Measurements from ENCODE around the gene UPK3BL1. TPM values are rescaled to one million over a fixed set of nuclear protein-coding genes. Genes with fewer than 3 reads are reported as not detected.
"Not testable (repeated sequence)": the region's sequence is repeated elsewhere in the genome, so short reads cannot be mapped to it uniquely, and the experiment has no call there.

The UPK3BL1 gene, protein sequence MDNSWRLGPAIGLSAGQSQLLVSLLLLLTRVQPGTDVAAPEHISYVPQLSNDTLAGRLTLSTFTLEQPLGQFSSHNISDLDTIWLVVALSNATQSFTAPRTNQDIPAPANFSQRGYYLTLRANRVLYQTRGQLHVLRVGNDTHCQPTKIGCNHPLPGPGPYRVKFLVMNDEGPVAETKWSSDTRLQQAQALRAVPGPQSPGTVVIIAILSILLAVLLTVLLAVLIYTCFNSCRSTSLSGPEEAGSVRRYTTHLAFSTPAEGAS
- 122 and 1,140 TPM in 2 replicates for total RNA-seq

DNA sequence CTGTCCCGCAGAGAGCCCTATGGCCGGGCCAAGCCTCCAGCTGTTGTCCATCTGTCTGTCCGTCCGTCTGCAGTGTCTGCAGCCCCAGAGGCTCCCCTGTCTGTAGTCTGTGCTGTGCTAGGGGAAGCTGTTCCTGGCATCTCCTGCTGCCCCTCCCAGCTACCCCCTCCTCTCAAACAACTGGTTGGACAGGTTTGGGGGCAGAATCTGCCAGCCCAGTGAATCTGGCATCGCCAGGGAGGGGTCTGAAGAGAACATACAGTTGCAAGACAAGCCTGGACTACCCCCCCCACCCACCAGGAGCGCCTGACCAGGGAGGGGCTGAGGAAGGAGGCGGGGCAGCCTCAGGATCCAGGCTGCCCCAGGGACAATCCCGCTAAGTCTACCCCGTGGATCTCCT is at the start of gene UPK3BL1:
UPK3BL1 (minus strand) TSS at position 101 of the 400 bp plus-strand sequence; CDS start at position 51, 50 bp downstream.
- not testable (repeated sequence) for DNase-seq (ENCODE audit: low read depth); H3K36me3 ChIP-seq (ENCODE audit: control insufficient read depth, insufficient read depth, low read length); FAIRE-seq; H3K27me3 ChIP-seq (ENCODE audit: control insufficient read depth, insufficient read depth, low read length); H3K4me3 ChIP-seq (ENCODE audit: low read depth, low read length)

DNA sequence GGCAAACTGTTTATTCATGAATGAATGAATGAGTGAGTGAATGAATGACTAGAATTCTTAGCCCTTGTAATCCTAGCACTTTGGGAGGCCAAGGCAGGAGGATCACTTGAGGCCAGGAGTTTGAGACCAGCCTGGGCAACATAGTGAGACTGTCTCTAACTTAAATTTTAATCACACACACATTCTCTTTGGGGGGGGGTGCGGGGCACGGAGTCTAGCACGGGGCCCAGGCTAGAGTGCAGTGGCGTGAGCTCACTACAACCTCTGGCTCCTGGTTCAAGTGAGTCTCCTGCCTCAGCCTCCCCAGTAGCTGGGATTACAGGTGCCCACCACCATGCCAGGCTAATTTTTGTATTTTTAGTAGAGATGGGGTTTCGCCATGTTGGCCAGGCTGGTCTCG is 48.0 kb upstream of the UPK3BL1 start:
- FAIRE-seq; H3K4me3 ChIP-seq (ENCODE audit: low read depth, low read length); H3K27me3 ChIP-seq (ENCODE audit: control insufficient read depth, insufficient read depth, low read length); DNase-seq (ENCODE audit: low read depth); H3K36me3 ChIP-seq (ENCODE audit: control insufficient read depth, insufficient read depth, low read length): not testable (repeated sequence)

DNA sequence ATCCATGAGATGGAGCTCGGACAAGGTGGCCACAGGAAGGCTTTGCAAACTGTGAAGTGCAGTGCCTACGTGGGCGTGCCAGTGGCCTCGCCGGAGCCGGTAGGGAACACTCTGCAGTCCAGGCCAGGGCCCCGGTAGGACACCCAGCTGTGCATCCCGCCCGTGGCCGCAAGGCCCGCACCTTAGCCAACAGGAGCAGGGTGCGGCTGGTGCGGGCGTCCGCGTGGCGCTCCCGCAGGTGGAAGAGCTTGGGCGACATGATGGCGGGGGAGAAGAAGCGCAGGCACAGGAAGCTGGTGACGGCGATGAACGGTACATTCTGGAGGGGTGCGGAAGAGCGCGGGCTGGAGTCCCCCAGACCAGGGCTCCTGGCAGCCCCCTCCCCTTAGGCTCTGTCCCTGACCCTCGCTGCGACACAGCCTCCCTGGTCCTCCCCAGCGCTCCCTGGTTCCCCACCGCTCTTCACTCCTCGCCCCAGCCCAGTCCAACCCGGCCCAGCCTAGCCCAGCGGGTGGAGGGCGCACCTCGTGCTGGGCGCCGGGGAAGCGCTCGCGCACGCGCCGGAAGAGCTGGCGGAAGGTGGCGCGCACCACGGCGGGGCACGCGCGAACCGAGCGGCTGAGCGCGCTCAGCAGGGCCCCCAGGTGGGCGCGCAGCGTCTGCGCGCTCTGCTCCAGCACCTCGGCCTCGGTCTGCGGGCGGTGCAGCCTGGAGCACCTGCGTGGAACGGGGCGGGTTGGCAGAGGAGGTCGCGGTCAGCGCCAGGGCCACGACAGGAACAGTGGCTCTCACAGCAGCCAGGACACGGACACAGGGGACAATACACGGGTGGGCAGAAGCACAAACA is 47.1 kb upstream of the UPK3BL1 start:
- H3K36me3 ChIP-seq (ENCODE audit: control insufficient read depth, insufficient read depth, low read length); H3K4me3 ChIP-seq (ENCODE audit: low read depth, low read length); H3K27me3 ChIP-seq (ENCODE audit: control insufficient read depth, insufficient read depth, low read length); DNase-seq (ENCODE audit: low read depth); FAIRE-seq: not testable (repeated sequence)

DNA sequence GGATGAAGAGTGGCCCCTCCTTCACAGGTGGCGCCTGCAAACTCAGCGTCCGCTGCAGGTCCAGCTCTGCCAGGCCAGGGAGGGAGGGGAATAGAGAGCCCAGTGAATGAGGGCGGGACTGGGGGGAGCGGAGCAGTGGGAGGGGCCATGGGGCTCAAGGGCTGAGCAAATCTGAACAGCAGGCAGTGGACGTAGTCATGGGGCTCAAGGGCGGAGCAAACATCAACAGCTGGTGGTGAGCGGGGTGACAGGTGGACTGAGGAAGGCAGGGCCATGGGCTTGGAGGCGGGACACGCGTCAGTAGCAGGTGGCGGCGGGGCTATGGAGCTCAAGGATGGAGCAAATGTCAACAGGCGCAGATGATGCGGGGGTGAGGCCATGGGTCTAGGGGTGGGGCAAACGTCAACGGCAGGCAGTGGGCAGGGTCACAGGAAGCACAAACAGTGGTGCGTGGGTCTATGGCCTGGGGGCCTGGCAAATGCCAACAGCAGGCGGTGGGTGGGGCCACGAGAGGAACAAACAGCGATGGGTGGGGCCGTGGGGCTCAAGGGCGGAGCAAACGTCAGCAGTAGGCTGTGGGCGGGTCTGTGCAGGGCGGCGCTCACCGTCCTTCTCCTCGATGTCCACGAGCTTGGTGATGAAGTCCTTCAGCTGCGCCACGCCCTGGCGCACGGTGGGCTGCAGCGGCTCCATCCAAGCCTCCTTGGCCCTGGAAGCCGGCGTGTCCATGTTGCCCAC is 45.9 kb upstream of the UPK3BL1 start:
- not testable (repeated sequence) for H3K27me3 ChIP-seq (ENCODE audit: control insufficient read depth, insufficient read depth, low read length); DNase-seq (ENCODE audit: low read depth); FAIRE-seq; H3K36me3 ChIP-seq (ENCODE audit: control insufficient read depth, insufficient read depth, low read length); H3K4me3 ChIP-seq (ENCODE audit: low read depth, low read length)

DNA sequence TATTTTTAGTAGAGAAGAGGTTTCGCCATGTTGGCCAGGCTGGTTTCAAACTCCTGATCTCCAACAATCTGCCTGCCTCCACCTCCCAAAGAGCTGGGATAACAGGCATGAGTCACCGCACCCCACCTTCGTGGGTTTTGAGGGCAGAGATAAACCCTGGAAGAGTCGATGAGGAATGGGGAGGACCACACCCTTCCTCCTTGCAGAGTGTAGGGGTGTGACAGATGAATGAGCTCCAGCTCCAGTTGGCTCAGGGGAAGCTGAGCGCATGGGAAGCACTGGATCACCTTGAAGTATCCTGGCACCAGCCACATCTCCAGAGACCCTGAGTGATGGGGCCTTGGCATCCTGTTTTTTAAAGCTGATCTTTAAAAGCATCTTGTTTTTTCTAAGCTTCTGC is 40.0 kb upstream of the UPK3BL1 start:
- H3K27me3 ChIP-seq (ENCODE audit: control insufficient read depth, insufficient read depth, low read length); DNase-seq (ENCODE audit: low read depth); H3K4me3 ChIP-seq (ENCODE audit: low read depth, low read length); H3K36me3 ChIP-seq (ENCODE audit: control insufficient read depth, insufficient read depth, low read length); FAIRE-seq: not testable (repeated sequence)

DNA sequence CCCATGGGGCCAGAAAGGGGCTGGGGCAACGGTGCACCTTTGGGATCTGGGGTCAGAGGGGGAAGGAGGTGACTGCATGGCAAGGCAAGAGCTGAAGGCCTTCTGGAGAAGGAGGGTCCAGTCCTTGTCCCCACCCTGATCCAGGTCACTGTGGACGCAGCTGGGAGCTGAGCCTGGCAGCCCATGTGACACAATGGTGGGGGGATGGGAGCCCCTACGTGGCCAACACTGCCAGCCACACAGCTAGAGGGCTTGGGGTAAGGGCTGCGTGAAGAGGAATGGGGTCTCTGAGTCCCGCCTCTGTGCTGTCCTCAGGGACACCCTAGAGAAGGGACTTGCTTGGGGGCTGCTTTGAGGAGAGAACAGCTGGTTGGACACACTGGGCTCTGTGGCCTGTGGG is 38.2 kb upstream of the UPK3BL1 start:
- not testable (repeated sequence) for DNase-seq (ENCODE audit: low read depth); H3K36me3 ChIP-seq (ENCODE audit: control insufficient read depth, insufficient read depth, low read length); FAIRE-seq; H3K27me3 ChIP-seq (ENCODE audit: control insufficient read depth, insufficient read depth, low read length); H3K4me3 ChIP-seq (ENCODE audit: low read depth, low read length)

DNA sequence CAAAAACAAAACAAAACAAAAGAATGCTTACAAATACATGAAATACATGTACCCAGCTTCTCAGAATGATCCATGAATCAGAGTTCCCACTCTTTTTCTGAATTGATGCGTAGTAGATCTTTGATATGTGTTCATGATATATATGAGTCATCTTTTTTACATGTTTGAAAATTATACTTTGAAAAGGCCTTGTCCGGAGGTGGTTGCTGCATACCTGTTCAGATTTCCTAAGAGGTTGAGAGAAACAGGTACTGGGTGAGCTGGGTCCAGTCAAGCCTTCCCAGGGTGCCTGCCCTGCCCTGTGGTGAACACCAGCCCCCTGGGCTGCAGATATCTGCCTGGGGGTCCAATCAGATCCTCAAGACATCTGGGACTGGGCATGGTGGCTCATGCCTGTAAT is 33.0 kb upstream of the UPK3BL1 start:
- not testable (repeated sequence) for FAIRE-seq; DNase-seq (ENCODE audit: low read depth); H3K27me3 ChIP-seq (ENCODE audit: control insufficient read depth, insufficient read depth, low read length); H3K4me3 ChIP-seq (ENCODE audit: low read depth, low read length); H3K36me3 ChIP-seq (ENCODE audit: control insufficient read depth, insufficient read depth, low read length)

DNA sequence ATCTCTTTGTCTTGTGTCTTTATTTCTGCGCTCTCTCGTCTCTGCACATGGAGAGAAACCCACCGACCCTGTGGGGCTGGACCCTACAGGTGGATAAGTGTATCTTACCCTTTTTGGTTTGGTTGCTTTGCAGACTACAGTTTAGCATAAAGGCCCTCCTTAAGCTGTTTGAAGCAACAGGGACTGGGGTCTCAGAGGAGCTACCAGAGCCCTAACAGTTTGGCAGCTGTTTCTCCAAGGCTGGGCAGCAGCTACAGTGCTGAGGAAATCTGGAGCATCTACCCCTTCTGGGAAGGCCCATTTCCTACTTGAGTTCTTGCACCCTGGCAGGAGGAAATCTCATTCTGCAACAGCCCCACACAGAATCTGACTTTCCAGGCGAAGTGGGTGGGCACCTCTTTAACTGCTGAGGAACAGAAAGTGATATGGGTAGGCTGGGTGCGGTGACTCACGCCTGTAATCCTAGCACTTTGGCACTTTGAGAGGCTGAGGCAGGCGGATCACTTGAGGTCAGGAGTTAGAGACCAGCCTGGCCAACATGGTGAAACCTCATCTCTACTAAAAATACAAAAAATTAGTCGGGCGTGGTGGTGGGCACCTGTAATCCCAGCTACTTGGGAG is 31.0 kb upstream of the UPK3BL1 start:
- not testable (repeated sequence) for H3K4me3 ChIP-seq (ENCODE audit: low read depth, low read length); FAIRE-seq; DNase-seq (ENCODE audit: low read depth); H3K27me3 ChIP-seq (ENCODE audit: control insufficient read depth, insufficient read depth, low read length); H3K36me3 ChIP-seq (ENCODE audit: control insufficient read depth, insufficient read depth, low read length)

DNA sequence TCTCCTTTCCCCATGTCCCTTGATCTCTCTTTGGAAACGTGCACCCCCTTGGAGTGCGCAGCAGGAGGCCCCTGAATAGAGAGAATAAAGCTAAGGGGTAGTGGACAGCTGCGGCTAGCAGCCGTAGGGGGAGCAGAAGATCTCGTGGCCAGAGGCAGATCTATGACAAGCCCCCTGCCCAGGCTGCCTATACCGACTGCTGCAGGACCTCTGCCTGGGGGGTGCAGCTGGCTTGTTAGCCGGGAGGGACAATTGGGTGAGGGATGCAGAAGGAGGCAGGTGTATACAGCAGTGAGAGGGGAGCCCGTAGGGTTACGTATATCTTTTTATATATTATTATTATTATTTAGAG is 29.3 kb upstream of the UPK3BL1 start:
- FAIRE-seq; H3K36me3 ChIP-seq (ENCODE audit: control insufficient read depth, insufficient read depth, low read length); H3K4me3 ChIP-seq (ENCODE audit: low read depth, low read length); DNase-seq (ENCODE audit: low read depth); H3K27me3 ChIP-seq (ENCODE audit: control insufficient read depth, insufficient read depth, low read length): not testable (repeated sequence)

DNA sequence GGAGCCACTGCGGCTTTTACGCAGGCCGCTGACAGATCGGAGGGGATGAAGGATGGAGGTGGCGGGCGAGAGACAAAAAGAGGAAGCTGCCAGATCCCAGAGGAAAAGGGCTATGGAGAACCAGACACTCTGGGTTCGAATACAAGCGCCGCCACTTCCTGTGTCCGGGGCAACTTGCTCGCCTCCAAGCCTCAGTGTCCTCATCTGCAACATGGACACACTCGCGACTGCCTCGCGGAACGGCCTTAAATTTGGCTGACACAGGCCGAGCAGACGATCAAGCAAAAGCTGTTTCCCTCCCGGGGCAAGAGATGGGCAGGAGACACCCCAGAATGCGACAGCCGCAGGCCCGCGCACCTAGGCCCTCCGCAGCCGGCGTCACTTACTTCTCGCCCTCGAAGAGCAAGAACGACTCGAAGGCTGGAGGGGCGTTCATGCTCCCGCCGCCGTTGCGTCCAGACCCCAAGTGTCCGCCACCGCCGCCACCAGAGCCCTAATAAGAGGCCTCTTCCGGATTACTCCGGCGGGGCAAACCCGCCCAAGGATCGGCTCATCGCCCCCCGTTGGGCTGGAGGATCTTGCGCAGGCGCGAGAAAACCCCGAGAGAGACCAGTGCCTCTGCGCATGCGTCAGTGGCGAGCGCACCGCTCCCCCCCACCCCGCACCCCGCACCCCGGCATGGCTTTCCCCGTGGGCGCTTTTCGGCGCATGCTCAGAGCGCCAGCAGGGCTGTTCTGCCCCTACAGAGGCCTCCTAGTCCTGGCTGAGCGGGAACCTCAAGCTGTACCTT is 28.8 kb upstream of the UPK3BL1 start, which contains the start of gene POLR2J2:
POLR2J2 (minus strand) TSS at position 498 of the 790 bp plus-strand sequence; CDS start at position 436, 62 bp downstream.
- H3K4me3 ChIP-seq (ENCODE audit: low read depth, low read length) = peak within 1 kb of the TSS; percentile 28
- DNase-seq (ENCODE audit: low read depth); H3K27me3 ChIP-seq (ENCODE audit: control insufficient read depth, insufficient read depth, low read length); H3K36me3 ChIP-seq (ENCODE audit: control insufficient read depth, insufficient read depth, low read length); FAIRE-seq: not testable (repeated sequence)

DNA sequence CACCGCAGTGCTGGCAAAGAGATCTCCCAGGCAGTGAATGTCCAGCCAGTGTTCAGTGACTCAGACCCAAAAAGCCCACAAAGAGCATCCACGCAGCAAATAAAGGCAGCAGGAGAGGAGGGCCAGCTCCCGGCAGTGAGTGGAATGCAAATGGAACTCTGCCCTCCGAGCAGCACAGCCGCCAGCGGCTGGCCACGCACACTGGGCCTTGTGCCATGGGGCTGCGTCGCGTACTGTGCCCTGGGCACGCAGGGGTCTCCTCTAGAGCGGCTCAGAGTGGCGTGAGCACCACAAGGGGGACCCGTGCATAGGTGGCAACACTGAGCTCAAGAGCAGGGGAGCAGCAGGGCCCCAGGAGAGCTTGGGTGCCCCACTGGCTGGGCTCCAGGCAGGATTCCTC is 24.9 kb upstream of the UPK3BL1 start:
- not testable (repeated sequence) for H3K27me3 ChIP-seq (ENCODE audit: control insufficient read depth, insufficient read depth, low read length); H3K36me3 ChIP-seq (ENCODE audit: control insufficient read depth, insufficient read depth, low read length); DNase-seq (ENCODE audit: low read depth); H3K4me3 ChIP-seq (ENCODE audit: low read depth, low read length); FAIRE-seq

DNA sequence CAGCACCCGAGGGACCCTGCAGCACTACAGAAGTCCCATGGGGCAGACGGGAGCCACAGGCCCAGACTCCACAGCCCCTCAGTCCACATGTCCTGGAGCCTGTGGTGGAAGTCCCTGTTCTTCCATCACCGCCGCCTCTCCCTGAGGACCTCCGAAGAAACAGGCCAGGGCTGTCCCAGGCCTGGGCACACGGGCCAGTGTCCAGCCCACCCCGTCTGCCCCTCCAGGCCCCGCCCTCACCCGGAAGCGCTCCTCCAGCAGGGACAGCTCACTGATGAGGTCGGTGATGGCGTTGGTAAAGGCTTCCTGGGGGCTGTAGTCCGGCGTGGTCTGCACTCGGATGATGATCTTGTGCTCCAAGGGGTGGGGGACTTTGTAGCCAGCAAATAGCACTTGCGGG is 24.3 kb upstream of the UPK3BL1 start:
- DNase-seq (ENCODE audit: low read depth); FAIRE-seq; H3K4me3 ChIP-seq (ENCODE audit: low read depth, low read length); H3K27me3 ChIP-seq (ENCODE audit: control insufficient read depth, insufficient read depth, low read length); H3K36me3 ChIP-seq (ENCODE audit: control insufficient read depth, insufficient read depth, low read length): not testable (repeated sequence)

DNA sequence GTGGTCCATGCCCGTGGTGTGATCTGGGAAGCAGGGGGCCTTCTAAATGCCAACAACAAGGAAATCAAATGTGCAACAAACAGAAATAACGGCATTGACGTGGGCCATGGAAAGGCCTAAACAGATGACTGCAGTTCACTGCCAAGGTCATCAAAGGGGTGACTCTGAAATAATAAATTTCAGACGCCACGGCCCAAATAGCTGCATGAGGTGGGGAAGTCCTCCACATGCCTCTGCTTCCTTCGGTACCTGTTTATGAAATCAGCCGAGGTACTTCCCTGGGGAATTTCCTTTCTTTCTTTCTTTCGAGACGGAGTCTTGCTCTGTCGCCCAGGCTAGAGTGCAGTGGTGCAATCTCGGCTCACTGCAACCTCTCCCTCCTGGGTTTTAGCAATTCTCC is 22.2 kb upstream of the UPK3BL1 start:
- not testable (repeated sequence) for H3K4me3 ChIP-seq (ENCODE audit: low read depth, low read length); FAIRE-seq; H3K36me3 ChIP-seq (ENCODE audit: control insufficient read depth, insufficient read depth, low read length); H3K27me3 ChIP-seq (ENCODE audit: control insufficient read depth, insufficient read depth, low read length); DNase-seq (ENCODE audit: low read depth)
